Lower lobe of right lung (tissue), 2 donors: ENCODE measurements around the gene ADAMTS16. TPM values are rescaled to one million over a fixed set of nuclear protein-coding genes. Genes with fewer than 3 reads are reported as not detected.

Experiments
- ATAC-seq, 2 donors: fragments of 200-7000 bp; cut with Tn5 transposase; one replicate each; pipeline ENCODE4 v1.9.1; 2020 to 2022; ENCODE audit warnings: mild to moderate bottlenecking in 2 of 2, moderate library complexity in 2 of 2
- DNase-seq: peaks from one replicate; pipeline ENCODE4 v3.0.0-alpha.2; 2020
- H3K27ac ChIP-seq: fragments of 200-600 bp; one replicate; pipeline ENCODE4 v1.8.0; 2022
- H3K27me3 ChIP-seq: fragments of 200-600 bp; one replicate; pipeline ENCODE4 v1.8.0; 2022; ENCODE audit warnings: low read depth
- H3K36me3 ChIP-seq: fragments of 200-600 bp; one replicate; pipeline ENCODE4 v1.8.0; 2022; ENCODE audit warnings: mild to moderate bottlenecking
- H3K4me1 ChIP-seq: fragments of 200-600 bp; one replicate; pipeline ENCODE4 v1.8.0; 2022
- H3K4me3 ChIP-seq: fragments of 200-600 bp; one replicate; pipeline ENCODE4 v1.8.0; 2022; ENCODE audit warnings: mild to moderate bottlenecking
- H3K9me3 ChIP-seq: fragments of 200-600 bp; one replicate; pipeline ENCODE4 v1.8.0; 2022
- CTCF ChIP-seq: fragments of 200-600 bp; IDR thresholded peaks from one replicate; pipeline ENCODE4 v1.8.0; 2022; ENCODE audit warnings: antibody characterized with exemption, mild to moderate bottlenecking
- intact Hi-C: fragments of 100-400 bp; cut with DNase I; formaldehyde crosslinking; loops from one replicate; pipeline ENCODE4 v1.11.0; 2022
- total RNA-seq: library from RNA; stranded (reverse); fragmentation: NEBNext Ultra II Directional; extraction: Animal tissue kit (Norgen Biotek cat#: 25700); gene quantifications from one replicate; pipeline ENCODE4 v1.2.1, GENCODE V29; 2021
- donor health status: DM: no; HTN: yes; CAD: no; lungs with severe emphysema.

ADAMTS16 gene
- total RNA-seq, 1 donor from 2014 or later, result 1.1 TPM

DNA sequence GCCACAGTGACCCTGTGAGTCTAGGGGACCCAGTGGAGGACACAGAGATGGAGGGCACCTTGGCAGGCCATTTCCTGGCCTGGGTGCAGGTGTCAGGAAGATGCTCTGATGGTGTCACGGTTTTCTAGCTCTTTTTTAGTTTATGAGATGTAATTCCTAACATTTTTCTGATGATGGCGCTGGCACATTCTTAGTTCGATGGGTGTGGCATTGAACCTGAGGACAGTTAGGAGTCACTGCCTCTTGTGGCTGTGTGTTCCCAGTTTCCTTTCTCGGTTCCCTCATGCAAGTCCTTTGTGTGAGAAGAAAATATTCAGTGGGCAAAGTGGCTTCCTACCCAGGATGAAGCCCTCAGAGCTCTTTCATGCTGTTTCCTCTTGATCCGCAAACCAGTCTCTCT is 152.9 kb downstream of the ADAMTS16 start:
- ATAC-seq (no peak), DNase-seq (no peak)
- no peaks in the 10 kb centered on the region for H3K4me1 ChIP-seq
- intact Hi-C loops, result no loop called here
- H3K27ac ChIP-seq, result no peak overlapping the region
- TF ChIP-seq CTCF, result no peak
- H3K9me3 ChIP-seq, result no peaks in the 10 kb centered on the region
- H3K27me3 ChIP-seq, result no peaks in the 10 kb centered on the region
- no peak overlapping the region for H3K4me3 ChIP-seq
- no peaks in the 10 kb centered on the region for H3K36me3 ChIP-seq

- intact Hi-C loops, result no loop called here
- no peaks in the 10 kb centered on the region for H3K4me1 ChIP-seq
- H3K36me3 ChIP-seq, result no peaks in the 10 kb centered on the region
- no peak for TF ChIP-seq CTCF
- H3K27me3 ChIP-seq, result no peaks in the 10 kb centered on the region
- no peak overlapping the region for H3K27ac ChIP-seq
- H3K9me3 ChIP-seq, result no peaks in the 10 kb centered on the region
- ATAC-seq (no peak), DNase-seq (no peak)
- no peak overlapping the region for H3K4me3 ChIP-seq
These were observed 154.3 kb downstream of the ADAMTS16 start for GRCh38 chr5:5294429-5294828.

DNA sequence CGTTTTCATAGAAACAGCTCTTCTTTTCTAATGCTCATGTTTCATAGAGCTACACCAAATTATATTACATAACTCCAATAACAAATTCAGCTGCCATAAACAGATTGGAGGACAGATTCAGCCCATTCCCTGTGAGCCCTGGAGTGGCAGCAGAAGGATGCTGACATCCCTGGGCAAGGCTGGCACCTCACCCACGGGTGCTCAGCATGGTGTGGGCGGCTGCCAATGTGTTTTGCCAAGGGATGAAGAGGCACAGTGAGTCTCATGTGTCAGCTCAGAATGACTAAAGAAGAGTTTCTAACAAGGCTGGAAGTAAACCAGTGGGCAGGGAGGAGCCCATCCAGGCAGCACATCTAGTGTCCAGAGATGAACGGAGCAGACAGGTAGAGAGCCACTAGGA is 155.2 kb downstream of the ADAMTS16 start:
- intact Hi-C loops, result no loop called here
- no peaks in the 10 kb centered on the region for H3K36me3 ChIP-seq
- ATAC-seq (no peak), DNase-seq (no peak)
- no peaks in the 10 kb centered on the region for H3K4me1 ChIP-seq
- no peak overlapping the region for H3K4me3 ChIP-seq
- TF ChIP-seq CTCF, result no peak
- no peak overlapping the region for H3K27ac ChIP-seq
- no peaks in the 10 kb centered on the region for H3K27me3 ChIP-seq
- H3K9me3 ChIP-seq, result no peaks in the 10 kb centered on the region

DNA sequence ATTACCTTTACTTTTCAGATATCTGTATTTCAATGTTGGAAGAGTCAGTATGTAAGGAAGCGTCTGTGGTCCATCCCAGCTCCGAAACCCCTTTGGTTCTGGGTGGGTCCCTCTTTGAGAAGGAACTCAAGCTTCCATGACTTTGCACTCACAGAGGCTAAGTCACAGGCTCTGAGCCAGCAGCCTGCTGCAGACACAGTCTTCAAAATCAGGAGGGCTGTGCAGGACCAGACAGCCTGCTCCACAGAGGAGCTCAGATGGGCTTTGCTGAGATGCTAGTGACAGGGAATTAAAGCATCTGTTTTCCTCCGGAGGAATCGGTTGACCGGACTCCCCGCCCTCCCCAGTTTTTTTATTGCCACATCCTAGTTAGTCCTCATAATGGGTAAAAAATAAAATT is 155.9 kb downstream of the ADAMTS16 start:
- ATAC-seq, result no peak
- H3K4me1 ChIP-seq, result no peaks in the 10 kb centered on the region
- H3K9me3 ChIP-seq, result no peaks in the 10 kb centered on the region
- no peak for TF ChIP-seq CTCF
- no peak overlapping the region for H3K27ac ChIP-seq
- intact Hi-C loops, result no loop called here
- no peaks in the 10 kb centered on the region for H3K27me3 ChIP-seq
- H3K4me3 ChIP-seq, result no peak overlapping the region
- H3K36me3 ChIP-seq, result no peaks in the 10 kb centered on the region
- DNase-seq, result no peak

- intact Hi-C loops, result no loop called here
- H3K4me1 ChIP-seq, result no peaks in the 10 kb centered on the region
- H3K36me3 ChIP-seq, result no peaks in the 10 kb centered on the region
- no peaks in the 10 kb centered on the region for H3K27me3 ChIP-seq
- DNase-seq, result no peak
- TF ChIP-seq CTCF, result no peak
- ATAC-seq, result no peak
- no peak overlapping the region for H3K4me3 ChIP-seq
- no peak overlapping the region for H3K27ac ChIP-seq
- H3K9me3 ChIP-seq, result peaks cover 5% of the 10 kb centered on the region
These were observed 157.4 kb downstream of the ADAMTS16 start for GRCh38 chr5:5297432-5298067.
